B cell (primary cell): ENCODE data around the gene TNRC6A. TPM values are rescaled to one million over a fixed set of nuclear protein-coding genes. Genes with fewer than 3 reads are reported as not detected.

Experiments used
- ATAC-seq: fragments of 200-7000 bp; cut with Tn5 transposase; one replicate; pipeline ENCODE4 v1.10.0; 2021; ENCODE audit warnings: low read depth, mild to moderate bottlenecking, moderate number of reproducible peaks, moderate library complexity
- CTCF ChIA-PET: fragments of 350-600 bp; sonication (Branson Sonifier 250); formaldehyde crosslinking; loops from one replicate; lab custom pipeline; 2021; ENCODE audit warnings: antibody characterized with exemption, inconsistent platforms; lab: Charles Lee
- POLR2A ChIA-PET: fragments of 350-600 bp; sonication (Branson Sonifier 250); formaldehyde crosslinking; loops from one replicate; lab custom pipeline; 2021; ENCODE audit warnings: antibody characterized with exemption; lab: Charles Lee
- DNase-seq: peaks from one replicate; pipeline ENCODE4 v3.0.0; 2013
- H2AFZ ChIP-seq: 2 replicates; pipeline ENCODE4 v1.6.1; 2012; ENCODE audit warnings: mild to moderate bottlenecking, low read depth, low read length; ENCODE audit not compliant: insufficient read depth, poor library complexity, severe bottlenecking
- H3K27ac ChIP-seq, 2 donors: 1 replicate in 1 of 2; 2 replicates in 1 of 2; pipeline ENCODE4 v1.5.1; 2012 to 2013; ENCODE audit warnings: low read length in 2 of 2, mild to moderate bottlenecking in 2 of 2, moderate library complexity in 1 of 2
- H3K27me3 ChIP-seq, 4 experiments: fragments of 200-600 bp in 1 of 4; sonication (generic) in 1 of 4; replicated peaks in 1 of 4; 1 replicate in 2 of 4; 2 replicates in 2 of 4; pipeline versions ENCODE4 v1.6.1 to v1.7.0; 2013 to 2016; ENCODE audit warnings: low read length in 3 of 4, mild to moderate bottlenecking in 2 of 4, mixed read lengths in 1 of 4, moderate library complexity in 1 of 4; ENCODE audit not compliant: insufficient read depth in 4 of 4, control insufficient read depth in 3 of 4; ENCODE audit errors: control extremely low read depth in 1 of 4
- H3K36me3 ChIP-seq, 2 experiments: replicated peaks in 1 of 2; 1 replicate in 1 of 2; 2 replicates in 1 of 2; pipeline versions ENCODE4 v1.6.1 to v1.7.1; 2013; ENCODE audit warnings: low read length in 1 of 2; ENCODE audit not compliant: insufficient read depth in 2 of 2, control insufficient read depth in 1 of 2; ENCODE audit errors: control extremely low read depth in 1 of 2, extremely low read depth in 1 of 2
- H3K4me1 ChIP-seq, 2 donors: fragments of 200-600 bp in 1 of 2; sonication (generic) in 1 of 2; 1 replicate in 1 of 2; 2 replicates in 1 of 2; pipeline versions ENCODE4 v1.5.1 to v1.6.1; 2013 to 2017; ENCODE audit warnings: low read length in 2 of 2; ENCODE audit not compliant: control insufficient read depth in 2 of 2, insufficient read depth in 2 of 2
- H3K4me2 ChIP-seq: replicated peaks from 2 replicates; pipeline ENCODE3; 2012; ENCODE audit warnings: mild to moderate bottlenecking, low read depth, low read length; ENCODE audit not compliant: poor library complexity, severe bottlenecking
- H3K4me3 ChIP-seq, 5 experiments: fragments of 200-600 bp in 1 of 5; sonication (generic) in 1 of 5; 1 replicate in 3 of 5; 2 replicates in 2 of 5; pipeline versions ENCODE4 v1.5.1 to v1.7.0; 2011 to 2016; ENCODE audit warnings: low read length in 4 of 5, mild to moderate bottlenecking in 4 of 5, low read depth in 2 of 5, control low read depth in 1 of 5, moderate library complexity in 1 of 5; ENCODE audit not compliant: insufficient read depth in 1 of 5; ENCODE audit errors: control extremely low read depth in 1 of 5, extremely low read depth in 1 of 5
- H3K79me2 ChIP-seq: fragments of 200-600 bp; sonication (generic); one replicate; pipeline ENCODE4 v1.6.0; 2016; ENCODE audit warnings: low read length; ENCODE audit not compliant: control insufficient read depth, insufficient read depth
- H3K9ac ChIP-seq: fragments of 200-600 bp; sonication (generic); 2 replicates; pipeline ENCODE4 v1.6.1; 2017; ENCODE audit warnings: mild to moderate bottlenecking, low read length, moderate library complexity
- H3K9me3 ChIP-seq, 3 donors: one replicate each; pipeline versions ENCODE4 v1.6.1 to v1.7.1; 2013; ENCODE audit warnings: low read length in 2 of 3; ENCODE audit not compliant: control insufficient read depth in 2 of 3, insufficient read depth in 1 of 3; ENCODE audit errors: control extremely low read depth in 1 of 3
- H4K20me1 ChIP-seq: 2 replicates; pipeline ENCODE4 v1.6.0; 2012; ENCODE audit warnings: mild to moderate bottlenecking, low read length; ENCODE audit not compliant: insufficient read depth, control insufficient read depth, poor library complexity, severe bottlenecking
- H3K27ac Mint-ChIP-seq: one replicate; pipeline ENCODE4 v1.8.0; 2021; ENCODE audit warnings: mixed read lengths
- H3K27me3 Mint-ChIP-seq: one replicate; pipeline ENCODE4 v1.8.0; 2021; ENCODE audit warnings: mixed read lengths
- H3K4me1 Mint-ChIP-seq: one replicate; pipeline ENCODE4 v1.8.0; 2021; ENCODE audit warnings: mixed read lengths
- H3K4me3 Mint-ChIP-seq: one replicate; pipeline ENCODE4 v1.8.0; 2021; ENCODE audit warnings: mixed read lengths
- H3K9me3 Mint-ChIP-seq: one replicate; pipeline ENCODE4 v1.8.0; 2022; ENCODE audit warnings: mixed read lengths; ENCODE audit not compliant: insufficient read depth
- EZH2 ChIP-seq: IDR thresholded peaks from 2 replicates; pipeline ENCODE4 v1.6.1; 2012; ENCODE audit warnings: borderline replicate concordance, low read depth, mild to moderate bottlenecking, moderate library complexity, low read length; ENCODE audit not compliant: insufficient read depth, poor library complexity, severe bottlenecking
- WGBS: methylation state at CpG from one replicate; pipeline ENCODE4 v1.1.5; 2013; ENCODE audit warnings: missing lambda C conversion rate; ENCODE audit not compliant: insufficient coverage; 5-methylcytosine and 5-hydroxymethylcytosine counted together
- intact Hi-C: fragments of 100-400 bp; cut with micrococcal nuclease; formaldehyde crosslinking; loops from one replicate; pipeline ENCODE4 v1.10.0; 2022
- polyA plus RNA-seq: library from polyadenylated mRNA; depleted of rRNA; stranded (reverse); fragments of >200 nt; gene quantifications from 2 replicates; pipeline ENCODE4 v1.2.3, GENCODE V29; 2012
- total RNA-seq, 2 donors: library from RNA; stranded (reverse); fragments of 120-200 nt in 1 of 2; gene quantifications; 1 replicate in 1 of 2; 2 replicates in 1 of 2; pipeline versions ENCODE4 v1.2.3 to v1.2.4, GENCODE V29; 2013 to 2022
- TF ChIP-seq, protein P1 (sequence below): fragments of 200-600 bp; IDR thresholded peaks from one replicate; pipeline ENCODE4 v1.8.0; 2022; ENCODE audit warnings: antibody characterized with exemption, mild to moderate bottlenecking

Gene TNRC6A
- total and polyA plus RNA-seq, 2 donors (not counting 1 experiment from before 2014, with no cell fraction given), result 79.3 to 104 TPM

DNA sequence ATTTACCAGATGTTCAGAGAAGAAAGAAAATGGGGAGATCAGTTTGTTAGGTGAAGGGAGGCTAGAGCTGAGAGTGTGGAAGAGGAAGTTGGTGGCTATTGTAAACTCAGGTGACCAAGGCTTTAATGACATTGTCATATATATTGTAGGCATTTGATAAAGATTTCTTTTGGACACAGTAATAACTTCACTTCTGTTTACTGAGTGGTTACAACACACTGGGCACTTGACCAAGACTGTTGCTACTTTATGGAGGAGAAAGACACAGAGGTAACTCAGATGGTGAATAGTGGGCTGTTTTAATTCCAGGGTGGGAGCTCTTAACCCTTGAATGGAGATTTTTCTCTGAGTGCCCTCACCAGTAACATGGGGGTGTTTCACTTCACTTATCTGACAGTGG, 46.0 kb downstream of the TNRC6A start:
- ChIA-PET POLR2A (no interaction called here), CTCF (interaction anchor here (0.7 kb wide), 2 partner anchors 87 to 209 kb away, joined by 4 to 6 read pairs; no protein-coding TSS in a partner anchor)
- Histone ChIP-seq H3K27ac (no peak overlapping the region), H3K9me3 (no peaks in the 10 kb centered on the region), H3K27me3 (no peaks in the 10 kb centered on the region), H3K36me3 (peaks cover 8 to 58% of the 10 kb centered on the region in 2 experiments), H3K4me1 (no peaks in the 10 kb centered on the region), H3K9ac (no peak overlapping the region), H3K79me2 (peaks cover 19% of the 10 kb centered on the region), H2AFZ (no peak overlapping the region), H3K4me2 (no peak overlapping the region), H3K4me3 (no peak overlapping the region), H4K20me1 (peaks cover 10% of the 10 kb centered on the region)
- Mint-ChIP-seq H3K27ac (no peak overlapping the region), H3K9me3 (no peaks in the 10 kb centered on the region), H3K4me3 (no peak overlapping the region), H3K27me3 (no peaks in the 10 kb centered on the region), H3K4me1 (peaks cover 12% of the 10 kb centered on the region)
- ATAC-seq (no peak), DNase-seq (no peak)
- intact Hi-C loops, result no loop called here
- no peak for TF ChIP-seq EZH2
- TF ChIP-seq, protein P1, sequence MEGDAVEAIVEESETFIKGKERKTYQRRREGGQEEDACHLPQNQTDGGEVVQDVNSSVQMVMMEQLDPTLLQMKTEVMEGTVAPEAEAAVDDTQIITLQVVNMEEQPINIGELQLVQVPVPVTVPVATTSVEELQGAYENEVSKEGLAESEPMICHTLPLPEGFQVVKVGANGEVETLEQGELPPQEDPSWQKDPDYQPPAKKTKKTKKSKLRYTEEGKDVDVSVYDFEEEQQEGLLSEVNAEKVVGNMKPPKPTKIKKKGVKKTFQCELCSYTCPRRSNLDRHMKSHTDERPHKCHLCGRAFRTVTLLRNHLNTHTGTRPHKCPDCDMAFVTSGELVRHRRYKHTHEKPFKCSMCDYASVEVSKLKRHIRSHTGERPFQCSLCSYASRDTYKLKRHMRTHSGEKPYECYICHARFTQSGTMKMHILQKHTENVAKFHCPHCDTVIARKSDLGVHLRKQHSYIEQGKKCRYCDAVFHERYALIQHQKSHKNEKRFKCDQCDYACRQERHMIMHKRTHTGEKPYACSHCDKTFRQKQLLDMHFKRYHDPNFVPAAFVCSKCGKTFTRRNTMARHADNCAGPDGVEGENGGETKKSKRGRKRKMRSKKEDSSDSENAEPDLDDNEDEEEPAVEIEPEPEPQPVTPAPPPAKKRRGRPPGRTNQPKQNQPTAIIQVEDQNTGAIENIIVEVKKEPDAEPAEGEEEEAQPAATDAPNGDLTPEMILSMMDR, result no peak

DNA sequence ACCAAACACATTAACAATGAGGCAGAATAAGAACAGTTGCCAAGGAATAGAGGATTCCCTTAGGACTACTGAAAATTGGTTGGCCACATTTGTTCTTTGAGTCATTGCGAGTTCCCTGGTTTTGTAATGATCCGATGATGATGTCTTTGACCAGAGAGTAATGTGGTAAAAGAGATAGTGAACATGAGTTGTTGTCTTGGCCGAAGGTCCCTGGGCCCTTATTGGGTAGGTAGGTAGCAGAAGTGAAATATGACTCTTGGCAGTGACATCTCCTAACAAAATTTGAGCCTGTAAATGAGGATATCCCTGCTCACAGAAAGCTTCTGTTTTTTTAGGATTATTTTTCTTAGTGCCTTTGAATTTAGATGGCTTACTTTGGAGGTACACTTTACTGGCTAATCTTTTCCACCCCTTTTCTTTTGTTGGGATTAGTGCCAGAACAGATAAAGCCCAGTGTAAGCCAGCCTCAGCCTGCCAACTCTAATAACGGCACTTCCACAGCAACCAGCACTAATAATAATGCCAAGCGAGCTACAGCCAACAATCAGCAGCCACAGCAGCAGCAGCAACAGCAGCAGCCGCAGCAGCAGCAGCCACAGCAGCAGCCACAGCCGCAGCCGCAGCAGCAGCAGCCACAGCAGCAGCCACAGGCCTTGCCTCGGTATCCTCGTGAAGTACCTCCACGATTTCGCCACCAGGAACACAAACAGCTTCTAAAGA, 47.2 kb downstream of the TNRC6A start:
- 99% methylated on average over 12 of the region's 12 CpGs for WGBS
- Histone ChIP-seq H3K27me3 (no peaks in the 10 kb centered on the region), H3K4me3 (no peak overlapping the region), H3K9me3 (no peaks in the 10 kb centered on the region), H4K20me1 (peaks cover 6% of the 10 kb centered on the region), H3K27ac (no peak overlapping the region), H2AFZ (no peak overlapping the region), H3K4me1 (no peaks in the 10 kb centered on the region), H3K79me2 (peaks cover 24% of the 10 kb centered on the region), H3K4me2 (no peak overlapping the region), H3K36me3 (peaks cover 8 to 62% of the 10 kb centered on the region in 2 experiments), H3K9ac (no peak overlapping the region)
- POLR2A ChIA-PET, result no interaction called here
- no peak overlapping the region for H3K27ac Mint-ChIP-seq
- TF ChIP-seq, protein P1, result no peak
- no peak for TF ChIP-seq EZH2
- no peak for ATAC-seq
- H3K4me3 Mint-ChIP-seq, result no peak overlapping the region
- H3K4me1 Mint-ChIP-seq, result peaks cover 10% of the 10 kb centered on the region
- no peaks in the 10 kb centered on the region for H3K9me3 Mint-ChIP-seq
- no peak for DNase-seq
- H3K27me3 Mint-ChIP-seq, result no peaks in the 10 kb centered on the region
- intact Hi-C loops, result no loop called here
- CTCF ChIA-PET, result interaction anchor here (0.5 to 0.6 kb wide), 2 partner anchors 42 to 766 kb away, joined by 3 to 4 read pairs; no protein-coding TSS in a partner anchor
